ENCODE data around the gene ATAD3A.

ATAD3A gene

DNA sequence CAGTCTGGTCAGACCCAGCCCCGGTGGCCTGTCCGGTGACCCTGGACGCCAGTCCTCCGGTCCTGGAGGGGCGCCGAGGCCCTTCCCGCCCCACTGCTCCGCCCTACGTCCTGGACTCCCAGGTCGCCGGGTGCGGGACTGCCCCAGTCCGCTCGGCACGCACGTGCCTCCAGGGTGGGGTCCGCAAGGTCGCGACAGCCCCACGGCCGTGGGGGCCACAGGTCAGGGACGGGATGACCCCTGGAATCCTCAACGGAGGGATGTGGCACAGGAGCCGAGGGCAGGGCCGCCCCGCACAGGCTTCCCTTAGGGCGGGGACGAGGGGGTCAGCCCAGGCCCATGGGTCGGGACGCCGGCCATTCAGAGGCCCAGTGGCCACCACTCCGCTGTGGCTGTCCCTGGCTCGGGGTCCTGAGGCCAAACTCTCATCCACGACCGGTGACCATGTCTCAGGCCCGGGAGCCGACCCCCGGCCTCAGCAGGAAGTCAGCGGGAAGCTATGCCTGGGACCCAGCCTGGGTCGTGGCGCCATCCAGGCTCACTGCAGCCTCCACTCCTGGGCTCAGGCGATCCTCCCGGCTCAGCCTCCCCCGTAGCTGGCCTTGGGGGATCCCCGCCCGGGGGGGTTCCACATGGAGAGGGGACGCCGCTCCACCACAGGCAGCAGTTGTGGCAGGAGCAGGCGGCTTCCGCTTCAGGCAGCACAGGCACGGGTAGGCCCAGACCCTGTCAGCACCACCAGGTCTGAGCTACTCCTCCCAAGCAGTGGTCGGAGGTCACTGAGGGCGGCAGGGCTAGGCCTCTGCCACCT, 29.1 kb downstream of the ATAD3A start:
- H3K9me3 ChIP-seq (ENCODE audit: control insufficient read depth, insufficient read depth, low read length), result no peaks in the 10 kb centered on the region
- H3F3A ChIP-seq (ENCODE audit: control insufficient read depth, insufficient read depth), result no peaks in the 10 kb centered on the region
- peaks cover 25% of the 10 kb centered on the region for H3K36me3 ChIP-seq (ENCODE audit: control insufficient read depth, low read length)
- no peak for TF ChIP-seq EZH2phosphoT487 (IDR thresholded peaks at IDR 0.05; ENCODE audit: borderline replicate concordance, low read length)
- TF ChIP-seq, protein P1, sequence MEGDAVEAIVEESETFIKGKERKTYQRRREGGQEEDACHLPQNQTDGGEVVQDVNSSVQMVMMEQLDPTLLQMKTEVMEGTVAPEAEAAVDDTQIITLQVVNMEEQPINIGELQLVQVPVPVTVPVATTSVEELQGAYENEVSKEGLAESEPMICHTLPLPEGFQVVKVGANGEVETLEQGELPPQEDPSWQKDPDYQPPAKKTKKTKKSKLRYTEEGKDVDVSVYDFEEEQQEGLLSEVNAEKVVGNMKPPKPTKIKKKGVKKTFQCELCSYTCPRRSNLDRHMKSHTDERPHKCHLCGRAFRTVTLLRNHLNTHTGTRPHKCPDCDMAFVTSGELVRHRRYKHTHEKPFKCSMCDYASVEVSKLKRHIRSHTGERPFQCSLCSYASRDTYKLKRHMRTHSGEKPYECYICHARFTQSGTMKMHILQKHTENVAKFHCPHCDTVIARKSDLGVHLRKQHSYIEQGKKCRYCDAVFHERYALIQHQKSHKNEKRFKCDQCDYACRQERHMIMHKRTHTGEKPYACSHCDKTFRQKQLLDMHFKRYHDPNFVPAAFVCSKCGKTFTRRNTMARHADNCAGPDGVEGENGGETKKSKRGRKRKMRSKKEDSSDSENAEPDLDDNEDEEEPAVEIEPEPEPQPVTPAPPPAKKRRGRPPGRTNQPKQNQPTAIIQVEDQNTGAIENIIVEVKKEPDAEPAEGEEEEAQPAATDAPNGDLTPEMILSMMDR (IDR thresholded peaks at IDR 0.05; ENCODE audit: low read depth, low read length, poor library complexity, severe bottlenecking), result no peak
- no peaks in the 10 kb centered on the region for H3K9me2 ChIP-seq (replicated peaks; ENCODE audit: control insufficient read depth, low read length)
- no peaks in the 10 kb centered on the region for H3K4me1 ChIP-seq (ENCODE audit: control insufficient read depth, low read length)
- no peaks in the 10 kb centered on the region for H4K20me1 ChIP-seq (ENCODE audit: control insufficient read depth, insufficient read depth, low read depth, low read length)
- no peak overlapping the region for H3K4me2 ChIP-seq (ENCODE audit: low read length)
- H3K79me2 ChIP-seq (ENCODE audit: control insufficient read depth, low read length), result no peaks in the 10 kb centered on the region
- H3K4me3 ChIP-seq (ENCODE audit: low read length), result no peak overlapping the region
- no peaks in the 10 kb centered on the region for H3K27me3 ChIP-seq (ENCODE audit: control insufficient read depth, low read length)
- no peak overlapping the region for H3K27ac ChIP-seq (ENCODE audit: low read depth, low read length)

- H3K36me3 ChIP-seq (ENCODE audit: control insufficient read depth, low read length), result peaks cover 28% of the 10 kb centered on the region
- H3K27ac ChIP-seq (ENCODE audit: low read depth, low read length), result no peak overlapping the region
Measured at GRCh38 chr1:1541956-1542765, 30.2 kb downstream of the ATAD3A start.

DNA sequence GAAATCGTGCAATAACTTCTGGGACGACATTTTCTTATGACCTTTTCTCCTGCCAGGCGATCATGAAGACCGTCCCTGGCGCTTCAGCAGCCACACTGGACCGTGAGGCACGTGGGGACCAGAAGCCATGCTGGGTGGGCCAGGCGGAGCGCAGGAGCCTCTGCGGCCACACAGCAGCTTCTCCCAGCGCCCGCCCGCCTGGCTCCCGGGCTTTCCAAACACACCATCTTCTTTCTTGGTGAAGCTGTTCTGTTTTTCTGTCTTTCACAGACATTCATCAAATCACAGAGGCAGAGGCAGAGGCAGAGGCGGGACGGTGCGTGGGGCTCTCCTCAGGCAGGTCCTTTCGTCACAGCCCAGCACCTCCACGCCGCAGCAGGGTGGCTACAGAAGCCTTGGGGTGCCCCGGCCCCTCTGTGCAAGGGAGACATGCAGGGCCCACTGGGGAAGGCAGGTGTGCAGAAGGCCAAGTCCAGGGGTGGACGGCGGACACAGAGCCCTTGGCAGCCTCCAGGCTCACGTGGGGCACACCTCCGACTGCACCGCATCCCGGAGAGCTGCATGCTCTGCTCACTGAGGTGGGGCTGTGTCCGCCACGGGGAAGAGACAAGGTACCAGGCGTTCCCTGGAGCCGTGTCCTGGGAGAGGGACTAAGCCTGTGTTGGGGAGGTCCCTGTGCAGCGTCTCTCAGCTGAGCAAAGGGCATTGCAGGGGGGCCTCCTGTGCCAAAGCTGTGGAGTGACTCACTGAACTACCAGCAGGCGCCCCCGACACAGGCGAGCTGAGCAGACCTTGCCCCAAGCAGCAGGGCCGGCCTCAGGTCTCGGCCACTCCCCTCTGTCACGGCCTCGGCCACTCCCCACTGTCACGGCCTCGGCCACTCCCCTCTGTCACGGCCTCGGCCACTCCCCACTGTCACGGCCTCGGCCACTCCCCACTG, 31.1 kb downstream of the ATAD3A start:
- H3K36me3 ChIP-seq (ENCODE audit: control insufficient read depth, low read length), result peaks cover 34% of the 10 kb centered on the region
- H3K4me3 ChIP-seq (ENCODE audit: low read length), result no peak overlapping the region
- H3K4me2 ChIP-seq (ENCODE audit: low read length), result no peak overlapping the region
- no peaks in the 10 kb centered on the region for H3K4me1 ChIP-seq (ENCODE audit: control insufficient read depth, low read length)
- H4K20me1 ChIP-seq (ENCODE audit: control insufficient read depth, insufficient read depth, low read depth, low read length), result no peaks in the 10 kb centered on the region
- H3K9me3 ChIP-seq (ENCODE audit: control insufficient read depth, insufficient read depth, low read length), result no peaks in the 10 kb centered on the region
- H3K27ac ChIP-seq (ENCODE audit: low read depth, low read length), result no peak overlapping the region
- no peaks in the 10 kb centered on the region for H3K27me3 ChIP-seq (ENCODE audit: control insufficient read depth, low read length)
- no peaks in the 10 kb centered on the region for H3K79me2 ChIP-seq (ENCODE audit: control insufficient read depth, low read length)
- TF ChIP-seq, protein P1 (IDR thresholded peaks at IDR 0.05; ENCODE audit: low read depth, low read length, poor library complexity, severe bottlenecking), result no peak
- no peak for TF ChIP-seq EZH2phosphoT487 (IDR thresholded peaks at IDR 0.05; ENCODE audit: borderline replicate concordance, low read length)
- H3F3A ChIP-seq (ENCODE audit: control insufficient read depth, insufficient read depth), result no peaks in the 10 kb centered on the region
- no peaks in the 10 kb centered on the region for H3K9me2 ChIP-seq (replicated peaks; ENCODE audit: control insufficient read depth, low read length)

More at GRCh38 chr1:1541956-1542765, 30.2 kb downstream of the ATAD3A start:
- Histone ChIP-seq H3K4me1 (ENCODE audit: control insufficient read depth, low read length) (no peaks in the 10 kb centered on the region), H4K20me1 (ENCODE audit: control insufficient read depth, insufficient read depth, low read depth, low read length) (no peaks in the 10 kb centered on the region), H3K4me3 (ENCODE audit: low read length) (no peak overlapping the region), H3K4me2 (ENCODE audit: low read length) (no peak overlapping the region), H3K27me3 (ENCODE audit: control insufficient read depth, low read length) (no peaks in the 10 kb centered on the region), H3K9me2 (replicated peaks; ENCODE audit: control insufficient read depth, low read length) (no peaks in the 10 kb centered on the region), H3K9me3 (ENCODE audit: control insufficient read depth, insufficient read depth, low read length) (no peaks in the 10 kb centered on the region), H3F3A (ENCODE audit: control insufficient read depth, insufficient read depth) (no peaks in the 10 kb centered on the region), H3K79me2 (ENCODE audit: control insufficient read depth, low read length) (no peaks in the 10 kb centered on the region)
- TF ChIP-seq, protein P1 (IDR thresholded peaks at IDR 0.05; ENCODE audit: low read depth, low read length, poor library complexity, severe bottlenecking), result no peak
- TF ChIP-seq EZH2phosphoT487 (IDR thresholded peaks at IDR 0.05; ENCODE audit: borderline replicate concordance, low read length), result no peak
